DND-41 (cell line): ENCODE measurements around the gene RGS1.

Source experiments
- EZH2 ChIP-seq: IDR thresholded peaks from 3 replicates; pipeline ENCODE4 v1.6.1; 2012; ENCODE audit warnings: borderline replicate concordance, low read depth, mild to moderate bottlenecking, moderate library complexity, low read length, inconsistent platforms; ENCODE audit not compliant: severe bottlenecking
- TF ChIP-seq, protein P1 (sequence below): IDR thresholded peaks from 2 replicates; pipeline ENCODE4 v1.5.1; 2012; ENCODE audit warnings: borderline replicate concordance, low read length, moderate library complexity, mild to moderate bottlenecking; ENCODE audit not compliant: poor library complexity, severe bottlenecking; ENCODE audit errors: extremely low read depth

DNA sequence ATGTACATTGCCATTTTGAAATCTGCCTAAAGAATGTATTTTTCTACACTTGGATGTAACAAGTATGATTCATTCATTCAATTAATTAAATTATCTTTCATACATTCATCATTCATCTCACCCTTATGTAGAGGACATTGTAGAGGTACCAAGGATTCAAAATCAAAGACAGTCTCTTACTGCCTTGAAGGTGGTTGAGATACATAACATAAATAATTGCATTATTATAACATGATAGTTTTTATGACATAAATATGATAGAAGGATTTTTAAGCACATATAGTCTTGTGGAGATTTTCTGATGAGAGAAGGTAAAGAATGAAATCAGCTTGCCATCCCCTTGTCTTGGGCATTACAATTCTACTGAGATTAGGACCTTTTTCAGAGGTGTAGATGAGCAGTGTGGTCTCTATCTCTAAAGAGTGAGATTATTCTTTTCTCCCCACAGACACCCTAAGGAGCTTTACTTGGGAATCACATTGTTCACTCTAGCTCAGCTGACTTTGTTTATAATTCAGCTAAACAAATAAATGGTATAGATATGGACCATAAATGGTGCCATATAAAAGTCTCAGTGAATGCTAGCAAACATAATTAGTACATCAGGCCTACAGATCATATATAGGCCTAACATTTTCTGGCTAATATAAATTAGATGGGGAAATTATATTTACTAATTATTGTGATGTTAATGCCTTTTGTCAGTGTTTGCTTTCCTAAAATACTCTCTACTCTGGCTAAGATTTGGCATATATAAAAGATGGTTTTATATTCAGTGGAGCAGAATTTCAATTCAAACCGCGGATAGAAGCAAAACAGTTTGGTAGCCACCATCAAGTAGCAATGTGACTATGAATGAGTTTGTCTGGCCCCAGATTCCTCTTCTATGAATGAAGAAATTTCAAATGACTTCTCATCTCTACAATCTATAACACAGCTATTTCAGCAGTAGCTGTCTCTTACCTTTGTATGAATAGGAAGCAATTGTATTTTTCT is 1.9 kb downstream of the RGS1 start:
- TF ChIP-seq, protein P1, sequence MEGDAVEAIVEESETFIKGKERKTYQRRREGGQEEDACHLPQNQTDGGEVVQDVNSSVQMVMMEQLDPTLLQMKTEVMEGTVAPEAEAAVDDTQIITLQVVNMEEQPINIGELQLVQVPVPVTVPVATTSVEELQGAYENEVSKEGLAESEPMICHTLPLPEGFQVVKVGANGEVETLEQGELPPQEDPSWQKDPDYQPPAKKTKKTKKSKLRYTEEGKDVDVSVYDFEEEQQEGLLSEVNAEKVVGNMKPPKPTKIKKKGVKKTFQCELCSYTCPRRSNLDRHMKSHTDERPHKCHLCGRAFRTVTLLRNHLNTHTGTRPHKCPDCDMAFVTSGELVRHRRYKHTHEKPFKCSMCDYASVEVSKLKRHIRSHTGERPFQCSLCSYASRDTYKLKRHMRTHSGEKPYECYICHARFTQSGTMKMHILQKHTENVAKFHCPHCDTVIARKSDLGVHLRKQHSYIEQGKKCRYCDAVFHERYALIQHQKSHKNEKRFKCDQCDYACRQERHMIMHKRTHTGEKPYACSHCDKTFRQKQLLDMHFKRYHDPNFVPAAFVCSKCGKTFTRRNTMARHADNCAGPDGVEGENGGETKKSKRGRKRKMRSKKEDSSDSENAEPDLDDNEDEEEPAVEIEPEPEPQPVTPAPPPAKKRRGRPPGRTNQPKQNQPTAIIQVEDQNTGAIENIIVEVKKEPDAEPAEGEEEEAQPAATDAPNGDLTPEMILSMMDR = no peak
- TF ChIP-seq EZH2 = no peak
